Right atrium auricular region (tissue), 2 donors: ENCODE measurements around the gene OTOG. TPM values are rescaled to one million over a fixed set of nuclear protein-coding genes. Genes with fewer than 3 reads are reported as not detected.

Experiments used
- DNase-seq: peaks from one replicate; pipeline ENCODE4 v3.0.0-alpha.2; 2019; ENCODE audit warnings: low spot score
- H3K27ac ChIP-seq, 2 donors: fragments of 200-600 bp; sonication (generic); 1 replicate in 1 of 2; 2 replicates in 1 of 2; pipeline ENCODE4 v1.5.1; 2016 to 2019
- H3K27me3 ChIP-seq, 2 donors: fragments of 200-600 bp; sonication (generic); one replicate each; pipeline versions ENCODE4 v1.5.1 to v1.6.0; 2017 to 2019
- H3K36me3 ChIP-seq: fragments of 200-600 bp; sonication (generic); one replicate; pipeline ENCODE4 v1.5.1; 2016
- H3K4me1 ChIP-seq, 2 donors: fragments of 200-600 bp; sonication (generic); one replicate each; pipeline versions ENCODE4 v1.5.1 to v1.6.0; 2017 to 2019
- H3K4me3 ChIP-seq, 2 donors: fragments of 200-600 bp; sonication (generic); 1 replicate in 1 of 2; 2 replicates in 1 of 2; pipeline ENCODE4 v1.5.1; 2017 to 2019; ENCODE audit warnings: mild to moderate bottlenecking in 1 of 2, moderate library complexity in 1 of 2
- H3K9me3 ChIP-seq, 2 donors: fragments of 200-600 bp; sonication (generic); one replicate each; pipeline ENCODE4 v1.5.1; 2019
- CTCF ChIP-seq, 2 donors: fragments of 200-600 bp; sonication (generic); IDR thresholded peaks; one replicate each; pipeline ENCODE4 v1.5.1; 2019; ENCODE audit warnings: antibody characterized with exemption in 2 of 2
- total RNA-seq, 2 donors: library from RNA; depleted of rRNA; stranded (reverse); fragments of >200 nt; gene quantifications; one replicate each; pipeline ENCODE4 v1.1.0, GENCODE V29; 2016

OTOG gene
- total RNA-seq, 2 donors from 2014 or later: not detected

DNA sequence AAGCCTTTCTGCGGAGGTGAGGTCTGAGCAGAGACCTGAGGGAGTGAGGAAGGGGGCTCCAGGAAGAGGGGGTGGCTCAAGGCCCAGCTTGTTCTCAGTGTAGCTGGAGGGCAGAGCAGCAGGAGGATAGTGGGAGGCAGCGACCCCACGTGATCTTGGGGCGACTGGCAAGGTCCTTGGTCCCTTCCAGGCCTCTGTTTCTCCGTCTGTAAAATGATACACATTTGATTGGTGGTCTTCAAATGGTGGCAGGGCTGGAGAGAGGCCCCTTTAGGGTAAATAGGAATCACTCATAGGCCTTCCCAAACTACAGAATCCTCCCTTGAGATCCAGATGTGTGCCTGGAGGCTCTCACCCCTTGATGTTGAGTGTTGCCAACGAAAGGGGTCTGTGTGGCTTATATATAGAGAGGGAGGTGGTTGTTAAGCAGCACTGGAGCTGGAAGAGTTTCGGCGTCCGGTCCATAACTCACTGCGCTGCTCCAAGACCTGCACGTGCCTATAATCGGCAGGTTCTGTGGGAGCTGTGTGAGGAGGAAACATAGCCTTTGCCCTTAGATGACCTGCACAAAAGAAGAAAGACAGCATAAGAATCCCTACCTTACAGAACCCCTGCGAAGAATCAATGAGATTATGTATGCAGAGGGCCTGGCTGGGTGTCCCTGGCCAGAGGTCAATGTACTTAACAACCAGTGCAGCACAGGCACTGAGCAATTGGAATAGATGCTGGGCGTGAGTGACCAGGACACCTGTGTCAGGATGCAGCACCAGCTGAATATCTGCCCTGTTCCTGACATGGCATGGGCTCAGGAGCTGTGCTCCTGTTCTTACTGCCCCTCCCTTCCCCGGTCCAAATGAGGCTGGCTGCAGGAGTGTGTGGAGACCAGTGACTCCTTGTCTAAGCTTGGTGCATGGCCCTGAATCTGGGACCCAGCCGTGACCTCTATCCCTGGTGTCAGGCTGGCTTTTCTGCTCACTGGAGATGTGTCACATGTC lies 28.7 kb downstream of the OTOG start:
- Histone ChIP-seq H3K36me3 (no peaks in the 10 kb centered on the region), H3K27me3 (no peaks in the 10 kb centered on the region), H3K27ac (no peak overlapping the region), H3K4me1 (no peaks in the 10 kb centered on the region), H3K4me3 (no peak overlapping the region), H3K9me3 (no peaks in the 10 kb centered on the region)
- no peak for TF ChIP-seq CTCF (IDR thresholded peaks at IDR 0.05)
- no peak for DNase-seq

DNA sequence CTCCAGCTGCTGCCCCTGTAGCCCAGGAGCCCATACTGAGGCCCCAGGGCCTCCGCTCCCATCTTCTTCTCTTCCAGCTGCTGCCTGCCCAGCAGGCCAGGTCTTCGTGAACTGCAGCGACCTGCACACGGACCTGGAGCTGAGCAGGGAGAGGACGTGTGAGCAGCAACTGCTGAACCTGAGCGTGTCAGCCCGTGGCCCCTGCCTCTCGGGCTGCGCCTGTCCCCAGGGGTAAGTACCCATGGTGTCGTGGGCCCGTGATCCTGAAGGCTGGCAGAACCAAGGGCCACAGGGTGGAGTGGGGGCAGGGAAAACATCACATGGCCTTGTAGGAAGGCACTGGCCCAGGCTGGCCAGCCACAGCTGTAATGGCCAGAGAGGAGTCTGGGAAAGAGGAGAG lies 31.2 kb downstream of the OTOG start:
- DNase-seq: no peak
- H3K4me1 ChIP-seq: no peaks in the 10 kb centered on the region
- TF ChIP-seq CTCF (IDR thresholded peaks at IDR 0.05): no peak

GRCh38 chr11:17578958-17579357 lies 31.9 kb downstream of the OTOG start:
- H3K4me3 ChIP-seq: no peak overlapping the region
- H3K36me3 ChIP-seq: no peaks in the 10 kb centered on the region
- H3K9me3 ChIP-seq: peaks cover 0 to 4% of the 10 kb centered on the region in 2 donors
- no peak overlapping the region for H3K27ac ChIP-seq
- no peaks in the 10 kb centered on the region for H3K4me1 ChIP-seq
- H3K27me3 ChIP-seq: no peaks in the 10 kb centered on the region
- TF ChIP-seq CTCF (IDR thresholded peaks at IDR 0.05): no peak
- no peak for DNase-seq

More for the DNA sequence above, 31.2 kb downstream of the OTOG start:
- Histone ChIP-seq H3K36me3 (no peaks in the 10 kb centered on the region), H3K9me3 (peaks cover 0 to 4% of the 10 kb centered on the region in 2 donors), H3K4me3 (no peak overlapping the region), H3K27me3 (no peaks in the 10 kb centered on the region), H3K27ac (no peak overlapping the region)

DNA sequence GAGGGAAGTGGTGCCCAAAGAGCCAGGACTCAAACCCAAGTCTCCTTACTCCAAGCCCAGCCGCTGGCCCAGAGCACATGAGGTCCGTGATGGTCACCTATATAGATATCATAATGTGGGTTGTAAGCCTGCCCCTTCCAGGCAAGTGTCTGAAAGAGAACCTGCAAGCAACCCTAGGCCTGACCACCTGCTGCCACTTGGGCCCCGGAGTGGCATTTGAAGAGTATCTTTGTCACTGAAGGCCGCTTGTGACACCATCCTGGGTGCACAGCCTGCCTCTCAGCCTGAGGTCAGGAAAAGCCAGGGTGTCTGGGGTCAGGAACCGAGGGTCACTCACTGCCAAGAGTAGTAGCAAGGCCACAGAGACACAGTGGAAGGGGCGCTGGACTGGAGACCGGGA lies 32.4 kb downstream of the OTOG start:
- TF ChIP-seq CTCF (IDR thresholded peaks at IDR 0.05): no peak
- no peak for DNase-seq
- H3K36me3 ChIP-seq: no peaks in the 10 kb centered on the region
- no peaks in the 10 kb centered on the region for H3K4me1 ChIP-seq
- no peak overlapping the region for H3K27ac ChIP-seq
- no peaks in the 10 kb centered on the region for H3K27me3 ChIP-seq
- no peak overlapping the region for H3K4me3 ChIP-seq
- peaks cover 0 to 4% of the 10 kb centered on the region in 2 donors for H3K9me3 ChIP-seq

DNA sequence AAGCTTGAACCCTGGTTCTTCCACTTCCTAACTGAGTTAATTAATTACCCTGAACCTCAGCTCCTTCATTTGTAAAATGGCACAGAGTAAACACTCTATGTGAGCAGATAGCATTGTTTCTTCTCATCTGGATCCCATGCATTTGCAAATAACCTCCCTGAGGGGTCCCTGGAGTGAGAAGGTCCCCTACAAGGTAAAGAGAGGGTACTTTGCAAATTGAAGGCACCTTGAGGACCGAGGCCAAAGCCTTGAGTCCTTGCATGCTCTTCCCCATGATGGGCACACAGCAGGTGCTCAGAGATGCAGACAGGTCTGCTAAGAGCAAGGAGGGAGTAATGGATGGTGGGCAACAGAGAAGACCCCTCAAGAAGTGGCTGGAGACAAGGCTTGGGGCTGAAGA lies 33.2 kb downstream of the OTOG start:
- no peaks in the 10 kb centered on the region for H3K4me1 ChIP-seq
- H3K36me3 ChIP-seq: no peaks in the 10 kb centered on the region
- DNase-seq: no peak
- peaks cover 0 to 4% of the 10 kb centered on the region in 2 donors for H3K9me3 ChIP-seq
- no peaks in the 10 kb centered on the region for H3K27me3 ChIP-seq
- no peak overlapping the region for H3K27ac ChIP-seq
- TF ChIP-seq CTCF (IDR thresholded peaks at IDR 0.05): no peak
- no peak overlapping the region for H3K4me3 ChIP-seq
